Measurements from ENCODE around the gene ANKRD17.

DNA sequence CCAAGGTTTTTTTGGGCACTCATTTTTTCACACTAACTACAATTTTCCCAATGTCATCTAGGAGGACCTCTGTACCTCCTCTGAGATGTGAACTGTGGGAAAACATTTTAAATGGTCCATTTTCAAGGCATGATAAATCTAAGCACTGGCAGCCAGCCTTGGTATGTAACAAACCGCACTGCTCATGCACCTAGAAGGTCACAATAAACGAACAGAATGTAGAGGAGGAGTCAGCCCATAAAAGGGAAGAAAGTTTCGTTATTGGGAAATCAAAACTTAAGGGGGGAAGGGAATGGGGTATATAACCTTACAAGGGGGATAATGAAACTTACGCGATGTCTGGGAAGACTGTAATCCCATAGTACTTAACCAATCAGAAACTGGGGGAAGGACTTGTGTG lies 205.5 kb downstream of the ANKRD17 start:
- no peak for TF ChIP-seq POLR2A (IDR thresholded peaks at IDR 0.05; ENCODE audit: low read depth, low read length)
- no peak for TF ChIP-seq POLR2AphosphoS5 (IDR thresholded peaks at IDR 0.05; ENCODE audit: insufficient read depth, low read depth, low read length)
- TF ChIP-seq CTCF (IDR thresholded peaks at IDR 0.05; ENCODE audit: extremely low read depth in 1 of 2, insufficient read depth in 1 of 2, low read depth in 1 of 2, low read length in 2 of 2) = no peak
- TF ChIP-seq EZH2 (IDR thresholded peaks at IDR 0.05; ENCODE audit: borderline replicate concordance, low read depth, low read length, severe bottlenecking) = no peak
- TF ChIP-seq, protein P1, sequence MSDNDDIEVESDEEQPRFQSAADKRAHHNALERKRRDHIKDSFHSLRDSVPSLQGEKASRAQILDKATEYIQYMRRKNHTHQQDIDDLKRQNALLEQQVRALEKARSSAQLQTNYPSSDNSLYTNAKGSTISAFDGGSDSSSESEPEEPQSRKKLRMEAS (IDR thresholded peaks at IDR 0.05; ENCODE audit: insufficient read depth, insufficient read length) = no peak
- no peak for TF ChIP-seq FOS (IDR thresholded peaks at IDR 0.05; ENCODE audit: borderline replicate concordance, insufficient read depth, low read length)
- no peak for TF ChIP-seq MYC (IDR thresholded peaks at IDR 0.05; ENCODE audit: low read depth, low read length)
